ENCODE data around the gene CCDC149.
A peak's percentile ranks its signal among the peaks of the same experiment; 100 is the strongest.

DNA sequence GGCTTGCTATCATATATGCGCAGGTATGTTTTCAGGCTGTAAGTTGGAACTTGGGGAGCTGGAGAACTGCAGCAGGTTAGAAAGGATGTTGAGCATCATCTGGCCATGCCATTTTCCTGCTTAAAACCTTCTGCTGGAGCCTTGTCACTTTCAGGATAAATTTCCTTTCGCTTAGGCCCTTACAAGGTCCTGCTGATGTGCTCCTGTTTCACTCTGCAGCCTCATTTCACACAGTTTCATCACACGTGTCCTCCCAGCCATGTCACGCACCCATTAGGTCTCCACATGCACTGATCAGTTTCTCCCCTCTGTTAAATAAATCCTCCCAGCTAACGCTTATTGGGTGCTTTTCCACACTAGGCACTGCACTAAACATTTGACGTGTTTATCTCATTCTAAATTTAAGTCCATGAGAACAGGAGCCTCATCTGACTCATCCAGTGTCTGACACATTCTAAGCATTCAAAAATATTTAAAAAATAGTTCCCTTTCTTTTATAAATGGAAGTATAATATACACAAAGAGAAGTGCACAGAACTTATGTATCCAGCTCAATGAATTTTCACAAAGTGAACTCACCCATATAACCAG, 102.9 kb downstream of the CCDC149 start:
- TF ChIP-seq, protein P1, sequence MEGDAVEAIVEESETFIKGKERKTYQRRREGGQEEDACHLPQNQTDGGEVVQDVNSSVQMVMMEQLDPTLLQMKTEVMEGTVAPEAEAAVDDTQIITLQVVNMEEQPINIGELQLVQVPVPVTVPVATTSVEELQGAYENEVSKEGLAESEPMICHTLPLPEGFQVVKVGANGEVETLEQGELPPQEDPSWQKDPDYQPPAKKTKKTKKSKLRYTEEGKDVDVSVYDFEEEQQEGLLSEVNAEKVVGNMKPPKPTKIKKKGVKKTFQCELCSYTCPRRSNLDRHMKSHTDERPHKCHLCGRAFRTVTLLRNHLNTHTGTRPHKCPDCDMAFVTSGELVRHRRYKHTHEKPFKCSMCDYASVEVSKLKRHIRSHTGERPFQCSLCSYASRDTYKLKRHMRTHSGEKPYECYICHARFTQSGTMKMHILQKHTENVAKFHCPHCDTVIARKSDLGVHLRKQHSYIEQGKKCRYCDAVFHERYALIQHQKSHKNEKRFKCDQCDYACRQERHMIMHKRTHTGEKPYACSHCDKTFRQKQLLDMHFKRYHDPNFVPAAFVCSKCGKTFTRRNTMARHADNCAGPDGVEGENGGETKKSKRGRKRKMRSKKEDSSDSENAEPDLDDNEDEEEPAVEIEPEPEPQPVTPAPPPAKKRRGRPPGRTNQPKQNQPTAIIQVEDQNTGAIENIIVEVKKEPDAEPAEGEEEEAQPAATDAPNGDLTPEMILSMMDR (conservative IDR thresholded peaks at IDR 0.05; ENCODE audit: low read depth, low read length): no peak
- no peak for TF ChIP-seq CHD1 (IDR thresholded peaks at IDR 0.05; ENCODE audit: low read depth, low read length)
- no peak for TF ChIP-seq RAD21 (IDR thresholded peaks at IDR 0.05; ENCODE audit: low read length)
- no peak for TF ChIP-seq POLR2A (IDR thresholded peaks at IDR 0.05; ENCODE audit: low read depth, low read length)
- TF ChIP-seq RFX5 (IDR thresholded peaks at IDR 0.05; ENCODE audit: low read depth, low read length): no peak
- peak; percentile 51; the same call in 1 of the 2 replicates for TF ChIP-seq FOS (IDR thresholded peaks at IDR 0.05; ENCODE audit: low read depth, low read length)
- no peak for TF ChIP-seq MAZ (IDR thresholded peaks at IDR 0.05; ENCODE audit: borderline replicate concordance, low read depth, low read length)
- TF ChIP-seq CEBPB (IDR thresholded peaks at IDR 0.05; ENCODE audit: low read depth, low read length): no peak
- TF ChIP-seq SMC3 (IDR thresholded peaks at IDR 0.05; ENCODE audit: low read depth, low read length): no peak
- no peak for TF ChIP-seq RCOR1 (IDR thresholded peaks at IDR 0.05; ENCODE audit: insufficient replicate concordance, low read length)
- TF ChIP-seq MAFK (IDR thresholded peaks at IDR 0.05; ENCODE audit: low read depth, low read length): no peak
- TF ChIP-seq BHLHE40 (IDR thresholded peaks at IDR 0.05; ENCODE audit: low read depth, low read length): no peak
- TF ChIP-seq, protein P2, sequence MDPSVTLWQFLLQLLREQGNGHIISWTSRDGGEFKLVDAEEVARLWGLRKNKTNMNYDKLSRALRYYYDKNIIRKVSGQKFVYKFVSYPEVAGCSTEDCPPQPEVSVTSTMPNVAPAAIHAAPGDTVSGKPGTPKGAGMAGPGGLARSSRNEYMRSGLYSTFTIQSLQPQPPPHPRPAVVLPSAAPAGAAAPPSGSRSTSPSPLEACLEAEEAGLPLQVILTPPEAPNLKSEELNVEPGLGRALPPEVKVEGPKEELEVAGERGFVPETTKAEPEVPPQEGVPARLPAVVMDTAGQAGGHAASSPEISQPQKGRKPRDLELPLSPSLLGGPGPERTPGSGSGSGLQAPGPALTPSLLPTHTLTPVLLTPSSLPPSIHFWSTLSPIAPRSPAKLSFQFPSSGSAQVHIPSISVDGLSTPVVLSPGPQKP (IDR thresholded peaks at IDR 0.05; ENCODE audit: borderline replicate concordance, low read depth, low read length): no peak
- TF ChIP-seq, protein P3, sequence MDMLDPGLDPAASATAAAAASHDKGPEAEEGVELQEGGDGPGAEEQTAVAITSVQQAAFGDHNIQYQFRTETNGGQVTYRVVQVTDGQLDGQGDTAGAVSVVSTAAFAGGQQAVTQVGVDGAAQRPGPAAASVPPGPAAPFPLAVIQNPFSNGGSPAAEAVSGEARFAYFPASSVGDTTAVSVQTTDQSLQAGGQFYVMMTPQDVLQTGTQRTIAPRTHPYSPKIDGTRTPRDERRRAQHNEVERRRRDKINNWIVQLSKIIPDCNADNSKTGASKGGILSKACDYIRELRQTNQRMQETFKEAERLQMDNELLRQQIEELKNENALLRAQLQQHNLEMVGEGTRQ (IDR thresholded peaks at IDR 0.05; ENCODE audit: low read depth, low read length): no peak

Measured in IMR-90 (cell line).